C4-2B (cell line): ENCODE measurements around the gene CCDC54.

Source experiments
- CTCF ChIP-seq: fragments of 450-650 bp; conservative IDR thresholded peaks from 2 replicates; pipeline ENCODE4 v1.5.1; 2017; ENCODE audit warnings: mild to moderate bottlenecking
- ZFX ChIP-seq: fragments of 450-650 bp; IDR thresholded peaks from 2 replicates; pipeline ENCODE4 v1.6.1; 2017

- TF ChIP-seq CTCF, result no peak
- TF ChIP-seq ZFX, result no peak
Observed at GRCh38 chr3:107416138-107416537, 38.9 kb downstream of the CCDC54 start.
